Esophagus muscularis mucosa (tissue), 3 donors: ENCODE data around the gene TLDC2.

Experiments
- POLR2A ChIP-seq: fragments of 450-650 bp; IDR thresholded peaks from one replicate; pipeline ENCODE4 v1.6.1; 2017; ENCODE audit warnings: antibody characterized with exemption, moderate library complexity, mild to moderate bottlenecking, low read depth
- TF ChIP-seq, protein P1 (sequence below), 3 experiments: fragments of 200-600 bp in 2 of 3; fragments of 450-650 bp in 1 of 3; sonication (generic) in 2 of 3; IDR thresholded peaks; one replicate each; pipeline ENCODE4 v1.5.1; 2017 to 2019; ENCODE audit warnings: antibody characterized with exemption in 3 of 3, mild to moderate bottlenecking in 2 of 3, moderate library complexity in 1 of 3

DNA sequence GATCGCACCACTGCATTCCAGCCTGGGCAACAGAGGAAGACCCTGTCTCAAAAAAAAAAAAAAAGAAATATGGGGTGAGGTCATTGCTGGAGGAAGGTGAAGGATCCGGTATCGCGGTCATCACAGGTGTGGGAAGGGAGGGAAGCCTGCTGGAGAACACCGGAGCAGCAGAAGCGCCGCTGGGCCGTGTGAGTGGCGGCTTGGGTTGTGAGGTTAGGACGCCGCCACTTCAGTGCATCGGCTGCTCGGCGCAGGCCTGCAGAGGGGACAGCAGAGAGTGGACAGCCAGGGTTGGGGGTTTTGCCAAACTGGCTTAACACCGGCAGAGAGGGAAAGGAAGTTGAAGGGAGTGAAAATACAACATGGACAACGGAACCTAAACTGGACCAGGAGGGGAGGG, 5.4 kb downstream of the TLDC2 start:
- TF ChIP-seq, protein P1, sequence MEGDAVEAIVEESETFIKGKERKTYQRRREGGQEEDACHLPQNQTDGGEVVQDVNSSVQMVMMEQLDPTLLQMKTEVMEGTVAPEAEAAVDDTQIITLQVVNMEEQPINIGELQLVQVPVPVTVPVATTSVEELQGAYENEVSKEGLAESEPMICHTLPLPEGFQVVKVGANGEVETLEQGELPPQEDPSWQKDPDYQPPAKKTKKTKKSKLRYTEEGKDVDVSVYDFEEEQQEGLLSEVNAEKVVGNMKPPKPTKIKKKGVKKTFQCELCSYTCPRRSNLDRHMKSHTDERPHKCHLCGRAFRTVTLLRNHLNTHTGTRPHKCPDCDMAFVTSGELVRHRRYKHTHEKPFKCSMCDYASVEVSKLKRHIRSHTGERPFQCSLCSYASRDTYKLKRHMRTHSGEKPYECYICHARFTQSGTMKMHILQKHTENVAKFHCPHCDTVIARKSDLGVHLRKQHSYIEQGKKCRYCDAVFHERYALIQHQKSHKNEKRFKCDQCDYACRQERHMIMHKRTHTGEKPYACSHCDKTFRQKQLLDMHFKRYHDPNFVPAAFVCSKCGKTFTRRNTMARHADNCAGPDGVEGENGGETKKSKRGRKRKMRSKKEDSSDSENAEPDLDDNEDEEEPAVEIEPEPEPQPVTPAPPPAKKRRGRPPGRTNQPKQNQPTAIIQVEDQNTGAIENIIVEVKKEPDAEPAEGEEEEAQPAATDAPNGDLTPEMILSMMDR (IDR thresholded peaks at IDR 0.05), result no peak
- TF ChIP-seq POLR2A, result no peak
